ENCODE measurements around the gene TMSB15B. TPM values are rescaled to one million over a fixed set of nuclear protein-coding genes. Genes with fewer than 3 reads are reported as not detected.
"Not testable (repeated sequence)": the region's sequence is repeated elsewhere in the genome, so short reads cannot be mapped to it uniquely, and the experiment has no call there.

Gene TMSB15B
- polyA plus RNA-seq, 3 donors = 1.1 to 2.2 (median 2.0) TPM

GRCh38 chrX:103983508-103983907 lies 21.1 kb downstream of the TMSB15B start:
- intact Hi-C loops (cut with micrococcal nuclease); H3K9me3 Mint-ChIP-seq: not testable (repeated sequence)

GRCh38 chrX:103999234-103999633 lies 36.8 kb downstream of the TMSB15B start:
- no peaks in the 10 kb centered on the region for H4K20me1 ChIP-seq (ENCODE audit: insufficient read depth, low read length)
- H3K27me3 ChIP-seq (ENCODE audit: control insufficient read depth in 2 of 2, insufficient read depth in 2 of 2, low read length in 2 of 2) = no peaks in the 10 kb centered on the region
- Mint-ChIP-seq H3K4me3 (no peak overlapping the region), H3K4me1 (no peaks in the 10 kb centered on the region), H3K9me3 (peaks cover 0 to 2% (median 0%) of the 10 kb centered on the region in 7 donors), H3K27me3 (ENCODE audit: low read depth in 3 of 3) (peaks cover 0 to 2% (median 0%) of the 10 kb centered on the region in 3 donors), H3K36me3 (no peaks in the 10 kb centered on the region), H3K27ac (no peak overlapping the region)
- H3K4me2 ChIP-seq (replicated peaks; ENCODE audit: extremely low read depth, low read length, poor library complexity, severe bottlenecking) = no peak overlapping the region
- no peak overlapping the region for H3K27ac ChIP-seq (ENCODE audit: low read depth in 1 of 2, low read length in 2 of 2)
- H3K4me3 ChIP-seq (replicated peaks in 1 of 3; ENCODE audit: low read depth in 2 of 3, low read length in 3 of 3) = no peak overlapping the region
- no peak overlapping the region for H3K9ac ChIP-seq (ENCODE audit: insufficient read depth, low read length, poor library complexity, severe bottlenecking)
- no peak for TF ChIP-seq CTCF (IDR thresholded peaks at IDR 0.05)
- H3K79me2 ChIP-seq (ENCODE audit: insufficient read depth, low read length) = no peaks in the 10 kb centered on the region
- intact Hi-C loops (cut with micrococcal nuclease) = no loop called here
- no peak overlapping the region for H2AFZ ChIP-seq (ENCODE audit: insufficient read depth, low read depth, low read length, poor library complexity, severe bottlenecking)
- H3K4me1 ChIP-seq (ENCODE audit: control insufficient read depth in 1 of 2, insufficient read depth in 2 of 2, low read length in 2 of 2) = no peaks in the 10 kb centered on the region
- H3K9me3 ChIP-seq (replicated peaks in 1 of 2; ENCODE audit: control insufficient read depth in 1 of 2, insufficient read depth in 1 of 2, low read length in 2 of 2) = no peaks in the 10 kb centered on the region
- no peaks in the 10 kb centered on the region for H3K36me3 ChIP-seq (replicated peaks in 1 of 2; ENCODE audit: control insufficient read depth in 1 of 2, insufficient read depth in 2 of 2, low read length in 2 of 2)
- no peak for DNase-seq
- no CpG with 5 or more reads among the region's 5 CpGs for WGBS (ENCODE audit: insufficient coverage)

More at GRCh38 chrX:103983508-103983907, 21.1 kb downstream of the TMSB15B start:
- not testable (repeated sequence) for H3K9ac ChIP-seq (ENCODE audit: insufficient read depth, low read length, poor library complexity, severe bottlenecking); H3K79me2 ChIP-seq (ENCODE audit: insufficient read depth, low read length); H3K4me2 ChIP-seq (replicated peaks; ENCODE audit: extremely low read depth, low read length, poor library complexity, severe bottlenecking); H4K20me1 ChIP-seq (ENCODE audit: insufficient read depth, low read length); DNase-seq; H3K36me3 Mint-ChIP-seq; H2AFZ ChIP-seq (ENCODE audit: insufficient read depth, low read depth, low read length, poor library complexity, severe bottlenecking); H3K9me3 ChIP-seq (replicated peaks in 1 of 2; ENCODE audit: control insufficient read depth in 1 of 2, insufficient read depth in 1 of 2, low read length in 2 of 2); H3K4me1 ChIP-seq (ENCODE audit: control insufficient read depth in 1 of 2, insufficient read depth in 2 of 2, low read length in 2 of 2); H3K4me3 Mint-ChIP-seq; H3K27me3 ChIP-seq (ENCODE audit: control insufficient read depth in 2 of 2, insufficient read depth in 2 of 2, low read length in 2 of 2); H3K4me1 Mint-ChIP-seq; H3K27me3 Mint-ChIP-seq (ENCODE audit: low read depth in 3 of 3); H3K27ac Mint-ChIP-seq; H3K27ac ChIP-seq (ENCODE audit: low read depth in 1 of 2, low read length in 2 of 2); H3K4me3 ChIP-seq (replicated peaks in 1 of 3; ENCODE audit: low read depth in 2 of 3, low read length in 3 of 3); H3K36me3 ChIP-seq (replicated peaks in 1 of 2; ENCODE audit: control insufficient read depth in 1 of 2, insufficient read depth in 2 of 2, low read length in 2 of 2)
- WGBS (ENCODE audit: insufficient coverage) = no CpG with 5 or more reads among the region's 13 CpGs
